Heart right ventricle (tissue), 16 donors: ENCODE measurements around the gene TMEM169. TPM values are rescaled to one million over a fixed set of nuclear protein-coding genes. Genes with fewer than 3 reads are reported as not detected.

ENCODE experiments used
- ATAC-seq, 8 donors: fragments of 200-7000 bp; cut with Tn5 transposase; one replicate each; pipeline ENCODE4 v1.9.1; 2020; ENCODE audit warnings: mild to moderate bottlenecking in 8 of 8, moderate library complexity in 8 of 8, moderate number of reproducible peaks in 1 of 8
- DNase-seq, 2 donors: peaks; one replicate each; pipeline ENCODE4 v3.0.0-alpha.2; 2020
- H3K27ac ChIP-seq, 10 donors: fragments of 200-600 bp; sonication (generic) in 2 of 10; one replicate each; pipeline versions ENCODE4 v1.5.0 to v1.8.0; 2020 to 2022; ENCODE audit warnings: mild to moderate bottlenecking in 3 of 10
- H3K27me3 ChIP-seq, 7 donors: fragments of 200-600 bp; one replicate each; pipeline ENCODE4 v1.8.0; 2021 to 2022; ENCODE audit warnings: mild to moderate bottlenecking in 2 of 7
- H3K36me3 ChIP-seq, 9 donors: fragments of 200-600 bp; sonication (generic) in 1 of 9; one replicate each; pipeline versions ENCODE4 v1.5.0 to v1.8.0; 2020 to 2022; ENCODE audit warnings: mild to moderate bottlenecking in 2 of 9
- H3K4me1 ChIP-seq, 9 donors: fragments of 200-600 bp; sonication (generic) in 1 of 9; one replicate each; pipeline versions ENCODE4 v1.5.0 to v1.8.0; 2020 to 2022; ENCODE audit warnings: mild to moderate bottlenecking in 4 of 9
- H3K4me3 ChIP-seq, 10 donors: fragments of 200-600 bp; sonication (generic) in 2 of 10; one replicate each; pipeline versions ENCODE4 v1.5.0 to v1.8.0; 2020 to 2022; ENCODE audit warnings: mild to moderate bottlenecking in 7 of 10, moderate library complexity in 2 of 10
- H3K9me3 ChIP-seq, 11 donors: fragments of 200-600 bp in 10 of 11; sonication (generic) in 2 of 11; one replicate each; pipeline versions ENCODE4 v1.5.0 to v1.8.0; 2013 to 2022; ENCODE audit warnings: mild to moderate bottlenecking in 2 of 11, control low read depth in 1 of 11, moderate library complexity in 1 of 11
- CTCF ChIP-seq, 9 donors: fragments of 200-600 bp; sonication (generic) in 2 of 9; IDR thresholded peaks; one replicate each; pipeline versions ENCODE4 v1.5.0 to v1.8.0; 2021 to 2022; ENCODE audit warnings: antibody characterized with exemption in 9 of 9, mild to moderate bottlenecking in 5 of 9, moderate library complexity in 1 of 9
- WGBS, 2 donors: extraction: QIAGEN DNeasy Blood & Tissue Kit; methylation state at CpG; one replicate each; pipeline ENCODE4 v1.1.7; 2013; ENCODE audit warnings: inconsistent platforms in 1 of 2; 5-methylcytosine and 5-hydroxymethylcytosine counted together
- intact Hi-C, 10 donors: fragments of 100-400 bp; cut with DNase I; formaldehyde crosslinking; loops; one replicate each; pipeline versions ENCODE4 v1.11.1 to v1.14.2; 2022
- polyA plus RNA-seq, 2 donors: library from polyadenylated mRNA; stranded (reverse); fragments of 200-250 nt; gene quantifications; one replicate each; pipeline ENCODE4 v1.2.3, GENCODE V29; 2013
- total RNA-seq, 10 donors: library from RNA; stranded (reverse); fragmentation: NEBNext Ultra II Directional in 3 of 10; extraction: Animal tissue kit (Norgen Biotek cat#: 25700) in 3 of 10; gene quantifications; one replicate each; pipeline versions ENCODE4 v1.2.1 to v1.2.4, GENCODE V29; 2021 to 2023
- donor health status: Arrhythmogenic right ventricular cardiomyopathy.
- donor health status: ischemic (EF 13 %, LVEDD 7.1; RV severe dilation, severe dysfunction).
- donor health status: healthy with polysubstance abuse.
- donor health status: DM: no; HTN: yes; CAD: no.
- donor health status: DM: no; HTN: no; CAD: no.
- donor health status: ischemic (EF 25% LVEDD 6.9; RV normal size, moderate dysfunction).
- donor health status: ischemic (EF 25% LVEDD 5.7; RV mildly dilated, moderate dysfunction).
- donor health status: healthy.
- donor health status: DM: yes; HTN: yes; CAD: no.
- donor health status: Ischemic cardiomyopathy.
- donor health status: ischemic (EF 35%, LVEDD 5.7; RV mildly dilated, moderate dysfunction).
- donor health status: nonischemic (EF 11% LVEDD 7.7; RV severe dilation, severe dysfunction).
- donor health status: DM: yes; HTN: yes; CAD: no.
- donor health status: PGD.
- donor health status: ischemic (EF 29% LVEDD 5.4; RV normal size, mild dysfunction).
- donor health status: nonischemic (EF 23%, LVEDD 6.1; RV moderate dilation, normal function).

TMEM169 gene
- total and polyA plus RNA-seq, 12 donors, result 0.10 to 0.97 (median 0.22) TPM; not detected in 2

- Histone ChIP-seq H3K9me3 (peaks cover 0 to 4% (median 0%) of the 10 kb centered on the region in 11 donors), H3K36me3 (peaks cover 0 to 40% (median 0%) of the 10 kb centered on the region in 9 donors), H3K27me3 (no peaks in the 10 kb centered on the region), H3K4me3 (no peak overlapping the region), H3K27ac (no peak overlapping the region), H3K4me1 (peaks cover 0 to 21% (median 0%) of the 10 kb centered on the region in 9 donors)
- peak in 1 of 9 donors; percentile 22 for TF ChIP-seq CTCF (IDR thresholded peaks at IDR 0.05)
- 95 to 96% methylated on average over 5 of the region's 5 CpGs for WGBS, 2 donors
- intact Hi-C loops, result no loop called here
- DNase-seq (no peak), ATAC-seq (no peak)
These were observed 22.4 kb upstream of the TMEM169 start for GRCh38 chr2:216059233-216059834.

GRCh38 chr2:216064014-216064630 lies 17.6 kb upstream of the TMEM169 start:
- TF ChIP-seq CTCF (IDR thresholded peaks at IDR 0.05), result peak in 5 of 9 donors; percentile 6 to 27 (median 10)
- DNase-seq, result no peak
- Histone ChIP-seq H3K36me3 (peaks cover 0 to 51% (median 0%) of the 10 kb centered on the region in 9 donors), H3K27ac (no peak overlapping the region), H3K4me1 (no peaks in the 10 kb centered on the region), H3K9me3 (peaks cover 0 to 4% (median 0%) of the 10 kb centered on the region in 11 donors), H3K27me3 (no peaks in the 10 kb centered on the region), H3K4me3 (no peak overlapping the region)
- intact Hi-C loops, result no loop called here
- WGBS, 2 donors, result 96 to 97% methylated on average over 2 of the region's 2 CpGs
- no peak for ATAC-seq

- peaks cover 0 to 51% (median 0%) of the 10 kb centered on the region in 9 donors for H3K36me3 ChIP-seq
- ATAC-seq, result no peak
- no peak for DNase-seq
- H3K4me3 ChIP-seq, result no peak overlapping the region
- peaks cover 0 to under 1% (median 0%) of the 10 kb centered on the region in 11 donors for H3K9me3 ChIP-seq
- no peak overlapping the region for H3K27ac ChIP-seq
- 81 to 90% methylated on average over 1 of the region's 1 CpG for WGBS, 2 donors
- no peaks in the 10 kb centered on the region for H3K4me1 ChIP-seq
- intact Hi-C loops, result no loop called here
- no peaks in the 10 kb centered on the region for H3K27me3 ChIP-seq
- no peak for TF ChIP-seq CTCF (IDR thresholded peaks at IDR 0.05)
These were observed 17.1 kb upstream of the TMEM169 start for GRCh38 chr2:216064665-216065064.

- Histone ChIP-seq H3K9me3 (no peaks in the 10 kb centered on the region), H3K27me3 (no peaks in the 10 kb centered on the region), H3K4me1 (no peaks in the 10 kb centered on the region), H3K27ac (no peak overlapping the region), H3K36me3 (peaks cover 0 to 44% (median 0%) of the 10 kb centered on the region in 9 donors), H3K4me3 (no peak overlapping the region)
- DNase-seq, result no peak
- 79 to 84% methylated on average over 5 of the region's 5 CpGs for WGBS, 2 donors
- no peak for ATAC-seq
- no peak for TF ChIP-seq CTCF (IDR thresholded peaks at IDR 0.05)
- intact Hi-C loops, result no loop called here
These were observed 15.5 kb upstream of the TMEM169 start for GRCh38 chr2:216066230-216066629.
